A549 treated with CORT108297 at 1 μM for 4 hours (cell line): ENCODE measurements around the gene CUL1. TPM values are rescaled to one million over a fixed set of nuclear protein-coding genes. Genes with fewer than 3 reads are reported as not detected.

Source experiments
- total RNA-seq: library from RNA; stranded (reverse); fragments of 200-300 nt; extraction: Qiagen RNA extraction; gene quantifications from 5 replicates; pipeline ENCODE4 v1.2.3, GENCODE V29; 2022

Gene CUL1
- 55.6 to 63.9 TPM (median 58.4 TPM) in 5 replicates for total RNA-seq

GRCh38 chr7:148698397-148699023 lies at the start of gene CUL1:
TSS of gene CUL1 (plus strand) at chr7:148698903. CDS start at chr7:148730123, 31,220 bp downstream.

Other genes with a start within 250 kb of the CUL1 start
- not detected in 5 replicates for gene C7orf33, start 108.1 kb upstream of the CUL1 start, total RNA-seq
- 21.1 to 25.4 TPM (median 22.2 TPM) in 5 replicates for gene EZH2, start 185.4 kb downstream of the CUL1 start, total RNA-seq